CD4-positive, alpha-beta T cell (primary cell): ENCODE measurements around the gene NLRP8. TPM values are rescaled to one million over a fixed set of nuclear protein-coding genes. Genes with fewer than 3 reads are reported as not detected.

Experiments
- ATAC-seq: fragments of 200-7000 bp; cut with Tn5 transposase; one replicate; pipeline ENCODE4 v1.10.0; 2022; ENCODE audit warnings: mild to moderate bottlenecking; ENCODE audit not compliant: poor library complexity
- CTCF ChIA-PET: fragments of 350-600 bp; sonication (Branson Sonifier 250); formaldehyde crosslinking; loops from one replicate; lab custom pipeline; 2021; ENCODE audit warnings: antibody characterized with exemption, inconsistent platforms; lab: Charles Lee
- POLR2A ChIA-PET: fragments of 350-600 bp; sonication (Branson Sonifier 250); formaldehyde crosslinking; loops from one replicate; lab custom pipeline; 2021; ENCODE audit warnings: antibody characterized with exemption, inconsistent platforms; lab: Charles Lee
- DNase-seq, 14 experiments: peaks; one replicate each; pipeline ENCODE4 v3.0.0-alpha.2; 2013 to 2020; ENCODE audit warnings: mixed read lengths in 2 of 14
- H3K27ac ChIP-seq, 2 donors: one replicate each; pipeline versions ENCODE4 v1.5.1 to v1.7.0; 2013; ENCODE audit warnings: low read length in 2 of 2, low read depth in 1 of 2, mild to moderate bottlenecking in 1 of 2
- H3K27me3 ChIP-seq, 2 experiments: 1 replicate in 1 of 2; 2 replicates in 1 of 2; pipeline versions ENCODE4 v1.6.1 to v1.7.0; 2013; ENCODE audit warnings: low read length in 2 of 2, control low read depth in 1 of 2, mild to moderate bottlenecking in 1 of 2, moderate library complexity in 1 of 2; ENCODE audit not compliant: insufficient read depth in 2 of 2, control insufficient read depth in 1 of 2
- H3K36me3 ChIP-seq: one replicate; pipeline ENCODE4 v1.6.1; 2013; ENCODE audit warnings: low read length, control low read depth; ENCODE audit not compliant: insufficient read depth
- H3K4me1 ChIP-seq: one replicate; pipeline ENCODE4 v1.6.1; 2013; ENCODE audit warnings: low read length, control low read depth; ENCODE audit not compliant: insufficient read depth
- H3K4me3 ChIP-seq: one replicate; pipeline ENCODE4 v1.5.1; 2013; ENCODE audit warnings: mild to moderate bottlenecking, low read length, moderate library complexity
- H3K9me3 ChIP-seq, 2 experiments: 1 replicate in 1 of 2; 2 replicates in 1 of 2; pipeline versions ENCODE4 v1.6.1 to v1.7.0; 2013; ENCODE audit warnings: low read length in 2 of 2, mild to moderate bottlenecking in 2 of 2, control low read depth in 1 of 2, moderate library complexity in 1 of 2; ENCODE audit not compliant: control insufficient read depth in 1 of 2, insufficient read depth in 1 of 2
- H3K27ac Mint-ChIP-seq: one replicate; pipeline ENCODE4 v1.8.0; 2020; ENCODE audit warnings: mixed read lengths
- H3K27me3 Mint-ChIP-seq: one replicate; pipeline ENCODE4 v1.8.0; 2021; ENCODE audit warnings: mixed read lengths
- H3K36me3 Mint-ChIP-seq: one replicate; pipeline ENCODE4 v1.8.0; 2021; ENCODE audit warnings: low read depth, mixed read lengths
- H3K4me1 Mint-ChIP-seq: one replicate; pipeline ENCODE4 v1.8.0; 2021; ENCODE audit warnings: low read depth, mixed read lengths
- H3K4me3 Mint-ChIP-seq: one replicate; pipeline ENCODE4 v1.8.0; 2020; ENCODE audit warnings: mild to moderate bottlenecking, mixed read lengths
- H3K9me3 Mint-ChIP-seq: one replicate; pipeline ENCODE4 v1.8.0; 2020; ENCODE audit warnings: mixed read lengths
- CTCF ChIP-seq: fragments of 200-600 bp; IDR thresholded peaks from one replicate; pipeline ENCODE4 v1.8.0; 2022; ENCODE audit warnings: antibody characterized with exemption, mild to moderate bottlenecking
- intact Hi-C, 2 experiments: fragments of 100-400 bp; cut with DNase I in 1 of 2; cut with micrococcal nuclease in 1 of 2; formaldehyde crosslinking; loops; one replicate each; pipeline versions ENCODE4 v1.15.1 to v1.9.0; 2023 to 2025; cut with DNase I, micrococcal nuclease
- total RNA-seq, 174 experiments: library from RNA in 2 of 174; stranded (reverse) in 2 of 174; gene quantifications; one replicate each; pipeline ENCODE4 v1.2.3 and lab custom pipeline; 2021 to 2026

NLRP8 gene
- total RNA-seq, 2 experiments from 2014 or later, result not detected

DNA sequence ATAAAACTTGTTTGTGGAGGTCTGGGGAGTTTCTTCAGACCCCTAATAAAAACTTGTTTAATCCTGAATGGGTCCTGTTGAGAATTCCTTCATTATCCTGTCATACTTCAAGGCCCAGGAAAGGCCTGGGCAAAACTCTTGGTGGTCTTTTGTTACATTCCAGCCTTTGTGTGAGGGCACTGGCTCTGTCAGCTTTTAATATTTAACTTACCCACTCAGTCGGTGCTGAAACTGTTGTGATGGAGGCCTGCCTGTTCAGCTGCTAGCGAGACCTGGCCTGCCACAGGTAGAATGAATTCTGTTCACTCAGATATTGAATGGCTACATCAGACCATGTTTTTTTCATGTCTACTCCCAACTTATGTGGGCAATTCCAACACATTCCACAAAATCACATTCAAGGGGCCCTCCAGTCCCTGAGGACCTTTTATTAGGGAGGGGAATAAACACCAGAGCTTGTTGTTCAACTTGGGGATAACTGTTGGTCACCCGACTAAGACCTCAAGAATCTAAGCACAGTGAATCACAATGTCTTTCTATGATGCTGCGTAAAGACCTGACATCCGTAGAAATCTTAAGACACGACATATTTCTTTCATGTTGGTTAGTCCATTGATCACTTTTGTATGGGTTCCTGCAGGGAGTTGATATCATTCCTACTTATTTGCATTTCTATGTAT is 12.5 kb downstream of the NLRP8 start:
- Mint-ChIP-seq H3K27me3 (no peaks in the 10 kb centered on the region), H3K4me3 (no peak overlapping the region), H3K27ac (no peak overlapping the region), H3K36me3 (no peaks in the 10 kb centered on the region), H3K4me1 (no peaks in the 10 kb centered on the region), H3K9me3 (no peaks in the 10 kb centered on the region)
- H3K4me1 ChIP-seq, result no peaks in the 10 kb centered on the region
- CTCF ChIA-PET, result no interaction called here
- TF ChIP-seq CTCF, result no peak
- H3K36me3 ChIP-seq, result no peaks in the 10 kb centered on the region
- ATAC-seq (no peak), DNase-seq (no peak)
- POLR2A ChIA-PET, result no interaction called here
- no peak overlapping the region for H3K27ac ChIP-seq
- peaks cover 0 to 25% of the 10 kb centered on the region in 2 experiments for H3K9me3 ChIP-seq
- H3K4me3 ChIP-seq, result no peak overlapping the region
- intact Hi-C loops, result no loop called here
- no peaks in the 10 kb centered on the region for H3K27me3 ChIP-seq

DNA sequence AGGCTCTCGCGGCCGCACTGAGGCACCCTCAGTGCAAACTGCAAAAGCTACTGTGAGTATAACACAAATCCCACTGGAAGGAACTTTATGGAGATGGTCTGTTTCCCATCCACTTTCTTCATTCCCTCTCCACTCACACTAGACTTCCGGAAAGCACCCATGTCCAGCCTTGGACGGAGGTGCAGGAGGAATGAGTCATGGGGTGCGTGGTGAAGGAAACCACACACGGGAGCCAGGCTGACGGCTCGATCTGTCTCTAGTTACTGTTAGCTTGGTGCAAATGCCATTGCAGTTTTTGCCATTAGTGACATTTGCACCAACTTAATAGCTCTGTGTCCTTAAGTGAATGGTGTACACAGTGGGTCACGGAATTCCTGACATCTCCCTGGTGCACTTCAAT is 14.6 kb downstream of the NLRP8 start:
- H3K27me3 Mint-ChIP-seq, result no peaks in the 10 kb centered on the region
- intact Hi-C loops, result no loop called here
- no peak for ATAC-seq
- no peaks in the 10 kb centered on the region for H3K4me1 Mint-ChIP-seq
- H3K27ac Mint-ChIP-seq, result no peak overlapping the region
- Histone ChIP-seq H3K36me3 (no peaks in the 10 kb centered on the region), H3K4me3 (no peak overlapping the region), H3K9me3 (peaks cover 0 to 24% of the 10 kb centered on the region in 2 experiments), H3K4me1 (no peaks in the 10 kb centered on the region), H3K27me3 (no peaks in the 10 kb centered on the region), H3K27ac (no peak overlapping the region)
- no peak for DNase-seq
- H3K9me3 Mint-ChIP-seq, result peaks cover under 1% of the 10 kb centered on the region
- TF ChIP-seq CTCF, result no peak
- CTCF ChIA-PET, result no interaction called here
- POLR2A ChIA-PET, result no interaction called here
- H3K4me3 Mint-ChIP-seq, result no peak overlapping the region
- H3K36me3 Mint-ChIP-seq, result no peaks in the 10 kb centered on the region

DNA sequence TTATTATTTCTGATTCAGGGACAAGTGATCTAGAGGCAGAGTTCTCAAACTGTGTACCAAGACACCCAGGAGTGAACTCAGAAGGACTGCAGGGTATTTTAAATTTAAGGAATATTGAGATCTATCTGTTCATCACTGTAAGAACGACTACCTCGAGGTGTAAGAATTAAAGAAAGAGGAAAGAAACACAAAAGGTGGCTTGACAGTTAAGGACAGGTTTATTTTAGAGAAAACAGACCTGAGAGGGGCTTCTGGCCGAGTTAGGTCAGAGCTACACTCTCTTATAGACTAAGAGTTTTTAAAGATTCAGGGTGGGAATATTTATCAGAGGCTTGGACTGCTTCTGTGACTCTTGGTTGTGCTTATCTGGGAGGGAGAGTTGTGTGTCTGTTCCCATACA is 26.4 kb downstream of the NLRP8 start:
- ChIA-PET POLR2A (no interaction called here), CTCF (no interaction called here)
- H3K27ac ChIP-seq, result no peak overlapping the region
- ATAC-seq (no peak), DNase-seq (no peak)
- Mint-ChIP-seq H3K9me3 (peaks cover 18% of the 10 kb centered on the region), H3K27me3 (peaks cover 4% of the 10 kb centered on the region), H3K36me3 (no peaks in the 10 kb centered on the region), H3K4me1 (no peaks in the 10 kb centered on the region), H3K27ac (no peak overlapping the region), H3K4me3 (no peak overlapping the region)
- H3K36me3 ChIP-seq, result no peaks in the 10 kb centered on the region
- no peaks in the 10 kb centered on the region for H3K27me3 ChIP-seq
- intact Hi-C loops, result no loop called here
- no peak overlapping the region for H3K4me3 ChIP-seq
- no peak for TF ChIP-seq CTCF
- H3K9me3 ChIP-seq, result peaks cover under 1 to 5% of the 10 kb centered on the region in 2 experiments
- H3K4me1 ChIP-seq, result no peaks in the 10 kb centered on the region
